Hippocampal formation (tissue), 2 donors: ENCODE results near the gene EVI2B.
"Not testable (repeated sequence)": the region's sequence is repeated elsewhere in the genome, so short reads cannot be mapped to it uniquely, and the experiment has no call there.

Experiments
- DNase-seq, 2 donors: peaks; one replicate each; lab custom pipeline; 2025; lab: John Stamatoyannopoulos, UW

EVI2B gene

GRCh38 chr17:31313982-31314781 is at the start of gene EVI2B:
TSS of gene EVI2B (minus strand) at chr17:31314054. CDS start at chr17:31305609, 8,445 bp downstream.
- DNase-seq, result no peak

DNA sequence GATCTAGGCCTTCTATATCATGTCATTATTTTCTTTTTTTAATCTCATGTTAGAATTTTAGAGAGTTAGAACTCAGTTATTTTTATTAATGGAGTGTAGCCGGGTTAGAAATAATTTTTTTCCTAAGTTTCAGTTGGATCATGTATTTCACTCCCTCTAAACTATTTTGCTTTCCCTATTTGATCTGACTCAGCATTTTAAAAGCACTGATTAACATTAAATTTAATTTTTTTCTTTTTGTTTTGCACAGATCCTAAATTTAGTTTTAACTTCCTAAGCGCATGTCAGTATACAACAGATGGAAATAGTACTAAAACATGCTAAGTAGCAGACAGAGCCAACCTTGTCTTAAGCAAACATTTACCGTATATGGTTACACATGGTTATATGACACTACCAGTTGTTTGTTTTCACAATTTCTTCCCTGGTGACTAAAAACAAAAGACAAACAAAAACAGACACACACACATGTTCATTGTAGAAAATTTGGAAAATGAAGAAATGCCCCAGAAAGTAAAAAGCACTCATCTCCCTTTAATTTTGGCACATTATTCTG is 44.1 kb upstream of the EVI2B start:
- no peak for DNase-seq

DNA sequence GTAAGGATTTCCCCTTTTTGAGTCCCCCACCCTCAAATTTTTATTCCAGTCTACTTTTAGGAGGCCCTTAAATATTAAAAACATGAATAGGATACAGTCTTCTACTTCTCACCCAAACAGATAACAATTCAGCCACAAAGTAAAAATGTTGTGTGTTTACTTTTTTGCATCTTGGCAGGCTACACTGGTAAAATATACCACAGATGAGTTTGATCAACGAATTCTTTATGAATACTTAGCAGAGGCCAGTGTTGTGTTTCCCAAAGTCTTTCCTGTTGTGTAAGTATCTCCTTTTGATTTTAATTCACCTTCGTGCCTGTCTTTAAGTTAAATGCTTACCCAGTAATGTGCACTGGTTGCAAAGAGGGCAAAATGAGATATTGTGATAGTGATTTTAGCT is 43.2 kb upstream of the EVI2B start:
- no peak for DNase-seq

DNA sequence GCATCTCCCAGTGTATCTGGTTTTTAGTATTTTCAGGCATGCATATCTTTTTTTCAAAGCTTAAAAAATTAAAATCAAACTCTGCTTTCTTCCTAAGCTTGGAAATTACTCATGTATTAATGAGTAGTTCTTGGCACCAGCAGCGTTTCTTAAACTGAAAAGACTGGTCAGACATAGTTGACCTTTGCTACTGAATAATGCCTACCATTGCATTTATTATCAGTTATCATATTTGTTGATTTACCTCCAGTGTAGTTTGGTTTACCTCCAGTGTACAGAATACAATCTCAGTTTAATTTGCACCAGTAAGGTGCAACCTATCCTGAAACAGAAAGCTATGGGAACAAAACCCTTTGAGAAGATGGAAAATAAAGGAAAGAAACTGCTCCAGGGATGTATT is 42.1 kb upstream of the EVI2B start:
- DNase-seq, result no peak

- DNase-seq, result no peak
Measured at GRCh38 chr17:31349454-31349853, 35.6 kb upstream of the EVI2B start.

DNA sequence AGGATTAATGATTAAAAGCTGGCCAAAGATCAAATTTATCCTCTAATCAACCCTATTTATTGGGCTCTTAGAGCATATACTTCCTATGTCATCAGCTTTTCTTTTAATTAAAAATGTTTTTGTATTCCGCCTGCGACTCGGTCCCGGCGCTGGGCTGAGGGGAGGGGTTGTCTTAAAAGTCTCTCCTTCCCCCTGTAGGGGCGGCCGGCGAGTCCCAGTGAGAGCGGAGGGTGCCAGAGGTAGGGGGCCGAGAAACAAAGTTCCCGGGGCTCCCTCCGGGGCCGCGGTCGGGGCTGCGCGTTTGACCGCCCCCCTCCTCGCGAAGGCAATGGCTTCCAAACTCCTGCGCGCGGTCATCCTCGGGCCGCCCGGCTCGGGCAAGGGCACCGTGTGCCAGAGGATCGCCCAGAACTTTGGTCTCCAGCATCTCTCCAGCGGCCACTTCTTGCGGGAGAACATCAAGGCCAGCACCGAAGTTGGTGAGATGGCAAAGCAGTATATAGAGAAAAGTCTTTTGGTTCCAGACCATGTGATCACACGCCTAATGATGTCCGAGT is 31.4 kb upstream of the EVI2B start:
- not testable (repeated sequence) for DNase-seq

DNA sequence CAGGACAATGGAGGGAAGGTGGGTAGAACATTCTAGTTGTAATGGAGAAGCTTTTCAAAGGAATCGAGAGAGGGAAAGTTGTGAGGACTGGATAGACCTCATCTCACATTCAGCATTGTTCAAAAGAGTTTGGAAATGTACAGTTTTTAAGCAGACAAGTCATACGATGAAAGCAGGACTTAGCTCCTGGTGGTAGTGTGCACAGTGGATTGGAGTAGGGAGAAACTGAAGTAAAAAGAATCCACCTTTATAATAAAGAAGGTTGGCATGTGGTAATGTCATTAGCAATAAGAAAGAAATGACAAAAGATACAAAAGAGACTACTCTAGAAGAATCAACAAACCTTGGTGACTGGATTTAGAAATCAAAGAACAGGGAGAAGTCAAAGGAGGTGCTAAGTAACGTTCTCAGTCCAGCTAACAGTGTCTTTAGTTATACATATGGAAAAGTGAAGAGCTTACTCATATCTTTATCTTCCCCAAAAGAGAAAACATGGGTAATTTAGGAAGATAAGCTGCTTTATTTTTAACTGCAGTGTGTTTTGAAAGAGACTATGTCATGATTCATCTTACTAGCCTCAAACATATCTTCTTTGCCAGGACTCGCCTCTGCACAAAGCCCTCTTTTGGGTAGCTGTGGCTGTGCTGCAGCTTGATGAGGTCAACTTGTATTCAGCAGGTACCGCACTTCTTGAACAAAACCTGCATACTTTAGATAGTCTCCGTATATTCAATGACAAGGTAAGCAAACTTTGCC is 26.2 kb upstream of the EVI2B start:
- peak in 1 of 2 donors; percentile 15 for DNase-seq

DNA sequence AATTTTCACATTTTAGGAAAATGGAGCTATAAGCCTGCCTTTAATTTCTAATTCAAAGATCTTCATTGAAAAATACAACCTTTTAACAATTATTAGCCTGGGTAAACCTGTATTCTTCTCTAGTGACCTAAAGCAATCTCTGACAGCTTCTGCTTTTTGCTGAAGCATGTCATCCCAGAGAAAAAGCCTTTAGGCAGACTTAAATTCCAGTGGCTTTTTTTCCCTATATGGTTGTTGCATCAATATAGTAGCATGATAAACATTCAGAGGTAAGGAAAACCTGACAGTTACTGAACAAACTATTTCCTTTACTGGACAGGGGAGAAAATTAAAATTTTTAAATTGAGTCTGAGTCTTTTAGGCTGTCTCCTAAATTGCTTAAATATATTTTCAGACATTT is 15.4 kb upstream of the EVI2B start:
- no peak for DNase-seq

GRCh38 chr17:31328160-31328535 is 14.3 kb upstream of the EVI2B start:
- DNase-seq, result no peak

- DNase-seq, result no peak
Measured at GRCh38 chr17:31327534-31328159, 13.8 kb upstream of the EVI2B start.

DNA sequence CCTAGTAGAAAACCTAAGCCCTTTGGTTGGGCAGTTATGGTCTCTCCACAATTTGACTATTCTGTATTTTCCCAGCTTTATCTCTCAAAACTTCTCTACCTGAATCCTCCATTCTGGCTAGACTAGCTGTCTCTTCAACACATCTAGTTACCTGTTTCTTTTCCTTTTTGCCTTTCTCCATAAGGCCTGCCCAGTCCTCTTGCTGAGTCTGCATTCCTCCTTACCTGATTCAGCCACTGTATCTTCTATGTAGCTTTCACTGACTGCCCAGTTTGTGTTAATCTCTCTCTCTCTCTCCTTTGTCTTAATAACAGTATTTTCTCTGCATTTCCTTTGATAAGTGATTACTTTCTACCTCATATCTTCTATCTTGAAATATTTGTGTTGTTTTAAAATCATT is 9.7 kb upstream of the EVI2B start:
- DNase-seq, result no peak

DNA sequence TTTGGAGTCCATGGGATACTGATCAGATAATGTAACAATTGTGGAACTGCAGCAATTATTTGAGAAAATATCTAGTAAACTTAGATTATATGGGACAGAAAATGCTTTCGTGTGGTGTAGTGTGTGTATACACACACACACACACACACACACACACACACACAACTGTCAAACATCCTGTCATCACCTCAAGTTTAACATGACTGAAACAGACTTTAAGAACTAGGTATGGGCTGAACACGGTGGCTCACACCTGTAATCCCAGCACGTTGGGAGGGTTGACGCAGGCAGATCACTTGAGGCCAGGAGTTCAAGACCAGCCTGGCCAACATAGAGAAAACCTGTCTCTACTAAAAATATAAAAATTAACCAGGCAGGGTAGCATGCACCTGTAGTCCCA is 8.1 kb upstream of the EVI2B start:
- DNase-seq, result no peak

DNA sequence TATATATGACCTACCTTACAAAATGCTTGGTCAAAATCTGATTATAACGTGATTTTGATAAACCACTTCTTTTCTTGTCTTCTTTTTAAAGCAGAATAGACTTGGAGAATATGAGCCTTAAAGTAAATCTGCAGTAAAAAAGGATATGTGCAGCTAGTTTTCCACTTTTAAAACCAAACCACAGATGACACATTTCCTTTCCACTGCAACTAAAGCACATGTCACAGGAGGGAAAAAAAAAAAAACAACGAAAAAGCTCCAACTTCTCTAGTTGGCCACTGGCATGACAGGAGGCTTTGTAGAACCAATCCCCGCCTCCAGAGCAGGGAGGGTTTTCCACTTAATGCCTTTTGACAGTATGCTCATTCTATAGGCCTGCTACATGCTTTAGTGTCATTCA is 7.6 kb upstream of the EVI2B start, which contains the start of gene EVI2A:
Gene EVI2A (minus strand): TSS at position 142 of the 400 bp plus-strand sequence. CDS start 2,609 bp downstream, outside the sequence.
- peak; percentile 37 to 88 for DNase-seq

- peak in 1 of 2 donors; percentile 73 for DNase-seq
Measured at GRCh38 chr17:31320791-31321190, 6.9 kb upstream of the EVI2B start.

DNA sequence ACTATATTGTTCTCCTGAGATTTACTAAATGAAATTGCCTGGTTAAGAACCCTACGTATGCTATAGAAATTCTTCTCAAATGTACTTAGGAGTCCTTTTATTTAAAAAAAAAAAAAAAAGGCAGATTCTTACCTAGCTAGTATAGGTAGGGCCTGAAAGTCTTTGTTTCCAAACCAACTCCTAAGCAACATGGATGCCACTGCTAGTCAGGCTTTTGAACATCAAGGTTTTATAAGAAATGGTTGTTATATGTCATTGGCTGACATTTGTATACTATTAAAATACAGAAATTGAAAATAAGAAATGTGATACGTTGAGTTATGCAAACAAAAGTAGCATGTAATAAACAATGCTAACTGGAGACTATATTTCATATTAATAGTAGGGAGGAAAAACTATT is 6.4 kb upstream of the EVI2B start:
- peak in 1 of 2 donors; percentile 50 for DNase-seq

- DNase-seq, result peak in 1 of 2 donors; percentile 82
Measured at GRCh38 chr17:31318851-31319661, 5.2 kb upstream of the EVI2B start.

GRCh38 chr17:31318298-31318801 is 4.5 kb upstream of the EVI2B start:
- DNase-seq, result peak; percentile 65 to 87

DNA sequence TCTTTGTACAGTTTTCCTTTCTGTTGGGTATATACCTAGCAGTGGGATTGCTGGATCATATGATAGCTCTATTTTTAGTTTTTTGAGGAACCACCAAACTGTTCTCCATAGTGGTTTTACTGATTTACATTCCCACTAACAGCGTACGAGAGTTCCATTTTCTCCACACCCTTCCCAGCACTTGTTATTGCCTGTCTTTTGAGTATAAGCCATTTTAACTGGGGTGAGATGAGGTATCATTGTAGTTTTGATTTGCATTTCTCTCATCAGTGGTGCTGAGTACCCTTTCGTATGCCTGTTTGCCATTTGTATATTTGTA is 887 bp upstream of the EVI2B start:
- no peak for DNase-seq

- DNase-seq, result not testable (repeated sequence)
Measured at GRCh38 chr17:31312223-31312622, 1.6 kb downstream of the EVI2B start.

GRCh38 chr17:31311526-31311925 is 2.3 kb downstream of the EVI2B start:
- no peak for DNase-seq

GRCh38 chr17:31310886-31311285 is 3.0 kb downstream of the EVI2B start:
- DNase-seq, result no peak
